Activated CD4-positive, alpha-beta T cell treated with anti-CD3 and anti-CD28 coated beads for 36 hours (primary cell): ENCODE data around the gene PPP1R12B. TPM values are rescaled to one million over a fixed set of nuclear protein-coding genes. Genes with fewer than 3 reads are reported as not detected.
A peak's percentile ranks its signal among the peaks of the same experiment; 100 is the strongest.
"Not testable (repeated sequence)": the region's sequence is repeated elsewhere in the genome, so short reads cannot be mapped to it uniquely, and the experiment has no call there.

Source experiments
- ATAC-seq: fragments of 200-7000 bp; cut with Tn5 transposase; one replicate; pipeline ENCODE4 v1.10.0; 2021; ENCODE audit warnings: mild to moderate bottlenecking, moderate library complexity
- CTCF ChIA-PET: fragments of 350-600 bp; sonication (Branson Sonifier 250); formaldehyde crosslinking; loops from one replicate; lab custom pipeline; 2021; ENCODE audit warnings: antibody characterized with exemption; lab: Charles Lee
- POLR2A ChIA-PET: fragments of 350-600 bp; sonication (Branson Sonifier 250); formaldehyde crosslinking; loops from one replicate; lab custom pipeline; 2021; ENCODE audit warnings: antibody characterized with exemption, inconsistent platforms; lab: Charles Lee
- DNase-seq: peaks from one replicate; pipeline ENCODE4 v3.0.0-alpha.2; 2020
- H3K27ac Mint-ChIP-seq: one replicate; pipeline ENCODE4 v1.8.0; 2021; ENCODE audit warnings: mixed read lengths
- H3K27me3 Mint-ChIP-seq: one replicate; pipeline ENCODE4 v1.8.0; 2021; ENCODE audit warnings: mixed read lengths
- H3K36me3 Mint-ChIP-seq: one replicate; pipeline ENCODE4 v1.8.0; 2021; ENCODE audit warnings: low read depth, mixed read lengths
- H3K4me1 Mint-ChIP-seq: one replicate; pipeline ENCODE4 v1.8.0; 2021; ENCODE audit warnings: mixed read lengths
- H3K4me3 Mint-ChIP-seq: one replicate; pipeline ENCODE4 v1.8.0; 2021; ENCODE audit warnings: mild to moderate bottlenecking, moderate library complexity, mixed read lengths
- H3K9me3 Mint-ChIP-seq: one replicate; pipeline ENCODE4 v1.8.0; 2021; ENCODE audit warnings: low read depth, mixed read lengths
- intact Hi-C, 2 experiments: fragments of 100-400 bp; cut with DNase I in 1 of 2; cut with micrococcal nuclease in 1 of 2; formaldehyde crosslinking; loops; one replicate each; pipeline versions ENCODE4 v1.14.2 to v1.15.1; 2022 to 2024; cut with DNase I, micrococcal nuclease
- total RNA-seq, 2 experiments: library from RNA; stranded (reverse); gene quantifications; one replicate each; pipeline ENCODE4 v1.2.3, GENCODE V29; 2021

Gene PPP1R12B
- total RNA-seq, 2 experiments from 2014 or later: 10.3 to 13.2 TPM

DNA sequence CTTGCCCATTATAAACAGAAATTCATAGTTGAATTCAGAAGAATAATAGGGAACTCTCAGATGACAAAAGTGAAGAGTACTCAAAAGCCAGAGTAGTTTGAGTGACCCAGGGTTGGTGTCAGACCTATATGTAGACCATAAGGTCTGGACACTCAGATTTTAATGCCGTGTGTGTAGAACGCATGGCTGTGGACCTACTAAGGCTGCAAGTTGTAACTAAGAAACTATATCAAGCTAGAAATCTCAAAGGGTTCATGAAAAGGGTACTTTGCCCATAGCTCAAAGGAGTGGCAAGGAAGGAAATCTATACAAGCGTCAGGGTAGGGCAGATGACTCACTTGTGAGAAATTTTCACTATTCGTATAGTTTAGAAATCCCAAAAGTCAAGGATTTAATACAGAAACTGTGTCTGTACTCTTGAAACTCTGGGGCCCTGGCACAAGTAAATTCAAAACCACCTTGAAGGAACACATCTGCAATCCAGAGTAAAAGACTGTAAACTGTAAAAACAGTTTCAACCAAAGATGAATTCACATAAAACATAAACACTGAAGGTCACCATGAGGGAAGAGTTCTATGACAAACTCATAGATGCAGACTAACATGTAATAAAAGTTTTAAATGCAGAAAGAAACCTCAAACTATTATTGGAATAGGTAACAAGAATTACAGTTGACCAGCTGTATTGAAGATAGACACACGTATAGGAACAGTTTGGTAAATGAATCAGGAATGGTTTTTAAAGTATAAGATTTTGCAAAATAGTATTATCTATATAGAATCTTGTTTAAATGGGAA lies 108.1 kb downstream of the PPP1R12B start:
- H3K9me3 Mint-ChIP-seq, CTCF ChIA-PET, H3K4me3 Mint-ChIP-seq, H3K27ac Mint-ChIP-seq, H3K27me3 Mint-ChIP-seq, intact Hi-C loops, POLR2A ChIA-PET, DNase-seq: not testable (repeated sequence)
- Mint-ChIP-seq H3K4me1 (peaks cover 13% of the 10 kb centered on the region), H3K36me3 (peaks cover 14% of the 10 kb centered on the region)
- ATAC-seq: peak; percentile 86

DNA sequence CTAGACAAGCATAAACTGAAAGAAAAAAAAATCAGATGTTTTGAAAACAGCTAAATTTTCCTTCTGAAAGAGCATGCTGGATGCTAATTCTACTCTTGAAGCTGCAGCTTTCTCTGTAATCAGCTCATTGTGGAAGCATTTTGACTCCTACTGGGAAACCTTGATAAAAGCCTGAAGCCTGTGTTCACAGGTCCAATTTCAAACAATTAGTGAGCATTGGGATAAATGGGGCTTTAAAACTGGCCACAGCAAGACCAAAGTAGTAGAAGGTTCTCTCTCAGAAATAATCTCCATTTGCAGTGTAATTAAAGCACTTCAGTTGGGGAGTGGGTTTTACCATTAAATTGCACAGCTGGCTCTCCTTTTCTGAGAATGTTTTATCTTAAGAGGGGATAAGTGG lies 110.2 kb downstream of the PPP1R12B start:
- DNase-seq, H3K4me3 Mint-ChIP-seq, H3K27ac Mint-ChIP-seq, ATAC-seq, H3K9me3 Mint-ChIP-seq, H3K27me3 Mint-ChIP-seq, POLR2A ChIA-PET, intact Hi-C loops, H3K36me3 Mint-ChIP-seq: not testable (repeated sequence)
- CTCF ChIA-PET: interaction anchor here (0.6 to 1.6 kb wide), 2 partner anchors 259 to 268 kb away, joined by 3 read pairs; no protein-coding TSS in a partner anchor
- H3K4me1 Mint-ChIP-seq: peaks cover 13% of the 10 kb centered on the region

DNA sequence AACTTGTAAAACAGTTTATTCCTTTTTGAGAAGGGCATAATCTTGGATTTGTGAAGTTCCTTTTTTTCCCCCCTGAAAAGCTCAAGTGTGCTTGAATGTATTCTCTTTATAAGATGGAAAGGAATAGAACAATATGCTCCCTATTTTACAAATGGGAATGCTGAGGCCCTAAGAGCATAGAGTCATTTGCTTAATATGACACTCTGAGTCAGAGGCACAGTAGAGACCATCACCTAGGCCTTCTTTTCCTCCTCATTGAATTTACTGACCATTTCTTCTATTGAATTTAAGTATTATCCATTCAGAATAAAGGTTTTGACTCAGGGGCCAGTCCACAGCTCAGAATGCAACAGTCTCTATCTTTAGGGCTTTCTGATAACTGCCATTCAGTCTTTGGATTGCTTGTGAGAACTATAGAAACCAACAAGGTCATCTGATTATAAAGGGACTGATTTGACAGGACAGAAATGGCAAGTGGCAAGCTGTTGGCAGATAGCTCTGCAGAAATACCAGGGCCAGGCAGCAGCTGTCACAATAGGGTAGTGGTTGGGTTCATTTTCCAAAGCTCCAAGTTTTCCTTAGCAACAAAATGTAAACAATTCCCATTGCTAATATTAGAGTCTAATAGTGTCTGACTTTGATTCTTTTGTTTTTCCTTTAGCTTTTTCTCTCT lies 111.1 kb downstream of the PPP1R12B start:
- H3K4me3 Mint-ChIP-seq, POLR2A ChIA-PET, ATAC-seq, H3K27ac Mint-ChIP-seq, DNase-seq, H3K36me3 Mint-ChIP-seq, H3K27me3 Mint-ChIP-seq, H3K9me3 Mint-ChIP-seq: not testable (repeated sequence)
- intact Hi-C loops: loop anchor here (5.0 to 10.0 kb wide), 4 partner anchors 108 to 168 kb away; partner anchors contain the start of genes PPP1R12B (in 1 of the 2) and UBE2T (in 1 of the 2)
- CTCF ChIA-PET: interaction anchor here (0.6 to 1.6 kb wide), 3 partner anchors 260 to 957 kb away, joined by 3 to 4 read pairs (median 3); no protein-coding TSS in a partner anchor
- peaks cover 13% of the 10 kb centered on the region for H3K4me1 Mint-ChIP-seq

DNA sequence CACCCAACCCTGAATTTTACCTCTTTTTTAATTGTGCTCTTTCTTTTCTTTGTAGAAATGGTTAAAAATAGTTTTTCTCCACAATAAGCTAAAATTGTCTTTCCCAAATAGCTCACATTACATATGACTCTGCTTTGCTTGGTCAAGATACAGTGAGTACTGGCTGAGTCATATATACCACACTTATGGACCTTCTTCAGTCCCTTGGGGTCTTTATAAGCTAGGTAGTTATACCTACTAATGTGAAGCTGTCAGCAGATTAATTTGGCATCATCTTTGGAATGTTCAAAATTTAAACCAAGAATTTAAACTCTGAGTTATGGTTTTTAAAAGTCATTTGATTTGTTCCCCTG lies 111.6 kb downstream of the PPP1R12B start:
- DNase-seq, H3K36me3 Mint-ChIP-seq, H3K4me3 Mint-ChIP-seq, ATAC-seq, H3K9me3 Mint-ChIP-seq, H3K27me3 Mint-ChIP-seq, H3K27ac Mint-ChIP-seq, POLR2A ChIA-PET: not testable (repeated sequence)
- H3K4me1 Mint-ChIP-seq: peaks cover 13% of the 10 kb centered on the region
- CTCF ChIA-PET: interaction anchor here (1.2 to 1.6 kb wide), 2 partner anchors 259 to 270 kb away, joined by 3 read pairs; no protein-coding TSS in a partner anchor
- intact Hi-C loops: loop anchor here (5.0 to 10.0 kb wide), 4 partner anchors 107 to 167 kb away; partner anchors contain the start of genes PPP1R12B (in 1 of the 2) and UBE2T (in 1 of the 2)

DNA sequence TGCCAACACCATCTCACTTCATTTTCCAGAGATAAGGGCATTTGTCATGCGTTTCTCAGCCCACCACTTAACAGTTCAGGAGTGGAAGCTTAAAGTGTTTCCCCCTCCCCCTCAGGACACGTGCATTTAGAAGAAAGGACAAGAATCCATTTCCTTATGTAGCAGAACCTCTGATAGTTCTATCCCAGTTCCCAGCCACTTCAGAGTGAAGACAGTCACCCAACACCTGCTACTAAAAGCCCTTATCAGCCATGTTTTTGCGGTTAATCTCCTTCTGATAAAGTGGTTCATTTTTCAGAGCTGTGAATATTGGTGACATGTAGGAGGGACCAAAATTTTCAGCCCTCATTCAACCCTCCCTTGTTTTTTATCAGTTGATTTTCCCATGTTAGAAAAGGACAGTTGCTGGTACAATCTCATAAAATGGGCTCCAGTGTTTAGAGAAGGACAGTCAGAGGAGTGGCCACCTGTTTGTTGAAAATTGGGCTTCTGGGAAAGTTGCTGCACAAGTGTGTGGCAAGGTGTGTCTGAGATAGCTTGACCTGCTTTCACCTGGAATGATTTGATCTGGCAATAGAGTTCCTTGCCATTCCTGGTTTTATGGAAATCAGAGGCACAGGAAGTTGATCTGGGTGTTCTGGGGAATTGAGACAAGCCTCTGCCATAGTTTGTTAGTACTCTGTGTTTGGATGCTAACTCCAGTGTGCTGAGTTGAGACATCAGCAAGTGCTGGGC lies 114.0 kb downstream of the PPP1R12B start:
- intact Hi-C loops: loop anchor here (5.0 to 10.0 kb wide), 4 partner anchors 105 to 165 kb away; partner anchors contain the start of genes PPP1R12B (in 1 of the 2) and UBE2T (in 1 of the 2)

DNA sequence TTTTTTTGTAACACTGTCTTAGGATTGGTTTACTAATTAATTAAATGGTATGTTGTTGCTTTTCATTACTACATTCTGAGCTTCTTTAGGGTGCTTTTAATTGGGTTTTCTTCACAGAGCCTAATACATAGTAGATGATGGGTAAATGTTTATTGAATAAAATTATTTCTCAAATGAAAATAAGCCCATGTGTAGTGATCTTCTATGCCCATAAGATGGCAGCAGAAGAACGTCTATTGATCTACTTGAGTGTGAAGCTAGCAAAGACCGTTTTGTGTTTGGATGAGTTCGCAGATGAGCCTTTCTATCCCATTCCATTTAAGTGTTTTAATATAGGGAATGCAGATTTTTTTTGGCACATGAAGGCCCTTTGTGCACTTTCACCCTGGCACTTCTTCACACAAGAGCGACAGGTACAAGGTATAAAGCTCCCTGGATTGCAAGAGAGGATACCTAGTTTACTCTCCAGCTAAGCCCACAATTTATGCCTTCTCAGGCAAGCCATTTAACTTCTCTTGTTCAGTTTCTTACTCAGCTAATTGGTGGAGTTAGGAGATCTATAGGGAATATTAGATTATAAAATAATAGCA lies 115.7 kb downstream of the PPP1R12B start:
- H3K4me3 Mint-ChIP-seq, DNase-seq, H3K9me3 Mint-ChIP-seq, H3K36me3 Mint-ChIP-seq, H3K4me1 Mint-ChIP-seq, H3K27ac Mint-ChIP-seq, POLR2A ChIA-PET, H3K27me3 Mint-ChIP-seq: not testable (repeated sequence)
- intact Hi-C loops: loop anchor here (1.0 to 10.0 kb wide), 6 partner anchors 103 to 255 kb away; partner anchors contain the start of genes PPP1R12B (in 1 of the 2) and UBE2T (in 1 of the 2)
- peak; percentile 33 for ATAC-seq
- CTCF ChIA-PET: interaction anchor here (0.5 to 2.1 kb wide), 18 partner anchors 12 to 1011 kb away, joined by 3 to 20 read pairs (median 4); partner anchors contain the start of gene PRELP

More for the DNA sequence above, 114.0 kb downstream of the PPP1R12B start:
- DNase-seq (no peak), ATAC-seq (no peak)
- Mint-ChIP-seq H3K4me1 (no peaks in the 10 kb centered on the region), H3K36me3 (peaks cover 2% of the 10 kb centered on the region), H3K4me3 (no peak overlapping the region), H3K9me3 (no peaks in the 10 kb centered on the region), H3K27ac (no peak overlapping the region), H3K27me3 (no peaks in the 10 kb centered on the region)
- ChIA-PET CTCF (no interaction called here), POLR2A (no interaction called here)

DNA sequence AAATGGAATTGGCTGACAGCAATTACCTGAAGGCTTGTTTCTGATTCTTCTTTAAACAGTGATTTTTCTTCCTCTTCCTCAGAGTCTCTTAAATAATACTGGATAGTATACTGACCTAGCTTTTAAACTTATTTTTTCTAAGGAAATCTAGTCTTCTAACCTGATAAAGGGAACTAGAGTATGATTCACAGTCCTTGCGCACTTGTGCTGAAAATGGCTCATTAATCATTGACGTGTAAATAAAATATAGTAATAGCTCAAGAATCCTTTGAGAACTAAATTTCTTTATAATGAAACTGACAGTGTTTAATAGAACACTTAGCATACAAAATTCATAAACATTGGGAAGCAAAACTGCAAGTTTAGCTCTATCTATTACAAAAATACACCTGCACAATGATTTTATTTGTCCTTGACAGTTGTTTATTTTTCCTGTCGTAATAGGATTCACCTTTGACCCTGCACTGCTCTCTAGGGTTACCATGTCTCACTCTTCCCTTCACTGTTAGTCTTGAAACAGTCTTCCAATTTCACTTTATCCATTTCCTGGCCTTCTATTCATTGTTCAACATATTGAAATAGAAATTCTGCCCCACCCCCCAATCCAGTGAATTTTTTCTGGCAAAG lies 117.3 kb downstream of the PPP1R12B start:
- H3K27me3 Mint-ChIP-seq, H3K27ac Mint-ChIP-seq, H3K4me3 Mint-ChIP-seq, ATAC-seq, H3K4me1 Mint-ChIP-seq, H3K36me3 Mint-ChIP-seq, DNase-seq, H3K9me3 Mint-ChIP-seq, POLR2A ChIA-PET: not testable (repeated sequence)
- intact Hi-C loops: loop anchor here (2.0 to 10.0 kb wide), 3 partner anchors 121 to 253 kb away; partner anchors contain the start of genes PPP1R12B (in 1 of the 2) and UBE2T (in 1 of the 2)
- CTCF ChIA-PET: interaction anchor here (0.6 to 2.1 kb wide), 7 partner anchors 10 to 254 kb away, joined by 3 to 20 read pairs (median 4); no protein-coding TSS in a partner anchor

DNA sequence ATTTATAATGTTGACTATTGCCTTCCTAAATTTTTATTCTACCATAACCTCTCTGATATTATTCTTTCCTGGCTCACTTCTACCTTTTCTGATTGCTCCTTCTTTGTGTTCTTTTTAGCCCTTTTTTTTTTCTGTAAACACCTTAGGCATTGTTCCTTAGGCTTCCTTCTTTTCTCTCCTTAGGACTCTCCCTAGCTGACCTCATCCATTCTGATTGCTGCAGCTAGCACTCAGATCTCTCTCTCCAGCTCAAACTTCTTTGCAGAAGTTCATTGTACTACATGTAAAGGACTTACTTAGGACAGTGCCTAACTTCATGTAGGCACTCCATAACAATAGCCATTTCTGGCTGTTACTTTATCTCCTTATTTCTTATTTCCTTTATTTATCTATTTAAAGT lies 117.8 kb downstream of the PPP1R12B start:
- H3K9me3 Mint-ChIP-seq, POLR2A ChIA-PET, H3K4me1 Mint-ChIP-seq, H3K27ac Mint-ChIP-seq, H3K27me3 Mint-ChIP-seq, ATAC-seq, H3K36me3 Mint-ChIP-seq, H3K4me3 Mint-ChIP-seq, DNase-seq: not testable (repeated sequence)
- CTCF ChIA-PET: interaction anchor here (0.6 to 1.1 kb wide), 4 partner anchors 96 to 250 kb away, joined by 3 to 5 read pairs (median 4); no protein-coding TSS in a partner anchor
- intact Hi-C loops: loop anchor here (10.0 kb wide), 2 partner anchors 122 to 138 kb away; partner anchors contain the start of genes PPP1R12B (in 1 of the 2) and UBE2T (in 1 of the 2)

DNA sequence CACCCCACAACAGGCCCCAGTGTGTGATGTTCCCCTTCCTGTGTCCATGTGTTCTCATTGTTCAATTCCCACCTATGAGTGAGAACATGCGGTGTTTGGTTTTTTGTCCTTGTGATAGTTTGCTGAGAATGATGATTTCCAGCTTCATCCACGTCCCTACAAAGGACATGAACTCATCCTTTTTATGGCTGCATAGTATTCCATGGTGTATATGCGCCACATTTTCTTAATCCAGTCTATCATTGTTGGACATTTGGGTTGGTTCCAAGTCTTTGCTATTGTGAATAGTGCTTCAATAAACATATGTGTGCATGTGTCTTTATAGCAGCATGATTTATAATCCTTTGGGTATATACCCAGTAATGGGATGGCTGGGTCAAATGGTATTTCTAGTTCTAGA lies 118.9 kb downstream of the PPP1R12B start:
- intact Hi-C loops: loop anchor here (10.0 kb wide), 2 partner anchors 123 to 137 kb away; partner anchors contain the start of genes PPP1R12B (in 1 of the 2) and UBE2T (in 1 of the 2)
- H3K27ac Mint-ChIP-seq, POLR2A ChIA-PET, H3K9me3 Mint-ChIP-seq, H3K27me3 Mint-ChIP-seq, H3K4me3 Mint-ChIP-seq, H3K4me1 Mint-ChIP-seq, DNase-seq, H3K36me3 Mint-ChIP-seq, CTCF ChIA-PET, ATAC-seq: not testable (repeated sequence)

DNA sequence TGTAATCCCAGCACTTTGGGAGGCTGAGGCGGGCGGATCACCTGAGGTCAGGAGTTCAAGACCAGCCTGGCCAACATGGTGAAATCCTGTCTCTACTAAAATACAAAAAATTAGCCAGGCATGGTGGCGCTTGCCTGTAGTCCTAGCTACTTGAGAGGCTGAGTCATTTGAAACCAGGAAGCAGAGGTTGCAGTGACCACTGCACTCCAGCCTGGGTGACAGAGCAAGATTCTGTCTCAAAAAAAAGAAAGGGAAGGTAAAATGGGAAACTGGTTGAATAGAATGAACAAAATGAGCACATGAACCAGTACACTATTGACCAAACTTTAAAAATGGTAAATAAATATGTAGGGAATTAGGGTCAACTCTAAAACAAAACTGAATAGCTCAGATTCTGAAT lies 120.2 kb downstream of the PPP1R12B start:
- H3K4me3 Mint-ChIP-seq, H3K27ac Mint-ChIP-seq, H3K36me3 Mint-ChIP-seq, DNase-seq, H3K9me3 Mint-ChIP-seq, H3K27me3 Mint-ChIP-seq, POLR2A ChIA-PET, ATAC-seq, H3K4me1 Mint-ChIP-seq: not testable (repeated sequence)
- intact Hi-C loops: loop anchor here (10.0 kb wide), 2 partner anchors 124 to 136 kb away; partner anchors contain the start of genes PPP1R12B (in 1 of the 2) and UBE2T (in 1 of the 2)
- CTCF ChIA-PET: interaction anchor here (0.6 kb wide), 1 partner anchor 119 kb away, joined by 4 read pairs; no protein-coding TSS in a partner anchor
